GM18507 (cell line): Measurements from ENCODE around the gene EPS8.
"Not testable (repeated sequence)": the region's sequence is repeated elsewhere in the genome, so short reads cannot be mapped to it uniquely, and the experiment has no call there.

Experiments used
- DNase-seq: peaks from one replicate; pipeline ENCODE4 v3.0.0; 2011; ENCODE audit warnings: low read depth; ENCODE audit not compliant: insufficient read length; ENCODE audit errors: extremely low spot score
- FAIRE-seq: peaks from 2 replicates; lab custom pipeline; 2011; peaks lifted over from hg19 to GRCh38; lab: Jason Lieb, UNC

Gene EPS8

GRCh38 chr12:15769586-15769985, 19.6 kb downstream of the EPS8 start:
- DNase-seq, result no peak
- no peak for FAIRE-seq

GRCh38 chr12:15767301-15767700, 21.9 kb downstream of the EPS8 start:
- DNase-seq (no peak), FAIRE-seq (peak; percentile 18)

- no peak for DNase-seq
- no peak for FAIRE-seq
Observed at GRCh38 chr12:15763328-15763727, 25.9 kb downstream of the EPS8 start.

GRCh38 chr12:15762162-15762561, 27.0 kb downstream of the EPS8 start:
- not testable (repeated sequence) for FAIRE-seq, DNase-seq

- FAIRE-seq (no peak), DNase-seq (no peak)
Observed at GRCh38 chr12:15757553-15758255, 31.5 kb downstream of the EPS8 start.

- FAIRE-seq, result no peak
- no peak for DNase-seq
Observed at GRCh38 chr12:15756822-15757221, 32.4 kb downstream of the EPS8 start.

GRCh38 chr12:15754233-15754632, 35.0 kb downstream of the EPS8 start:
- FAIRE-seq (no peak), DNase-seq (no peak)

- no peak for DNase-seq
- no peak for FAIRE-seq
Observed at GRCh38 chr12:15752785-15753184, 36.4 kb downstream of the EPS8 start.

- DNase-seq (no peak), FAIRE-seq (no peak)
Observed at GRCh38 chr12:15751741-15752140, 37.4 kb downstream of the EPS8 start.

GRCh38 chr12:15749937-15750336, 39.3 kb downstream of the EPS8 start:
- no peak for DNase-seq
- no peak for FAIRE-seq

GRCh38 chr12:15741870-15742269, 47.3 kb downstream of the EPS8 start:
- FAIRE-seq, DNase-seq: not testable (repeated sequence)

GRCh38 chr12:15741082-15741481, 48.1 kb downstream of the EPS8 start:
- no peak for FAIRE-seq
- DNase-seq, result no peak

- not testable (repeated sequence) for FAIRE-seq, DNase-seq
Observed at GRCh38 chr12:15740389-15740788, 48.8 kb downstream of the EPS8 start.

- DNase-seq (no peak), FAIRE-seq (no peak)
Observed at GRCh38 chr12:15738438-15739015, 50.7 kb downstream of the EPS8 start.

GRCh38 chr12:15735837-15736615, 53.2 kb downstream of the EPS8 start:
- DNase-seq, result no peak
- no peak for FAIRE-seq

- peak; percentile 81 for FAIRE-seq
Observed at GRCh38 chr12:15733136-15733535, 56.1 kb downstream of the EPS8 start.

GRCh38 chr12:15732341-15733061, 56.7 kb downstream of the EPS8 start:
- FAIRE-seq, result peak; percentile 79
- DNase-seq, result no peak

More at GRCh38 chr12:15733136-15733535, 56.1 kb downstream of the EPS8 start:
- no peak for DNase-seq

GRCh38 chr12:15731940-15732339, 57.2 kb downstream of the EPS8 start:
- peak; percentile 73 for FAIRE-seq
- no peak for DNase-seq

GRCh38 chr12:15729097-15729496, 60.1 kb downstream of the EPS8 start:
- DNase-seq (no peak), FAIRE-seq (no peak)

GRCh38 chr12:15728118-15728598, 61.0 kb downstream of the EPS8 start:
- DNase-seq (no peak), FAIRE-seq (no peak)
